Measurements from ENCODE around the gene ENPP6.
A peak's percentile ranks its signal among the peaks of the same experiment; 100 is the strongest.

DNA sequence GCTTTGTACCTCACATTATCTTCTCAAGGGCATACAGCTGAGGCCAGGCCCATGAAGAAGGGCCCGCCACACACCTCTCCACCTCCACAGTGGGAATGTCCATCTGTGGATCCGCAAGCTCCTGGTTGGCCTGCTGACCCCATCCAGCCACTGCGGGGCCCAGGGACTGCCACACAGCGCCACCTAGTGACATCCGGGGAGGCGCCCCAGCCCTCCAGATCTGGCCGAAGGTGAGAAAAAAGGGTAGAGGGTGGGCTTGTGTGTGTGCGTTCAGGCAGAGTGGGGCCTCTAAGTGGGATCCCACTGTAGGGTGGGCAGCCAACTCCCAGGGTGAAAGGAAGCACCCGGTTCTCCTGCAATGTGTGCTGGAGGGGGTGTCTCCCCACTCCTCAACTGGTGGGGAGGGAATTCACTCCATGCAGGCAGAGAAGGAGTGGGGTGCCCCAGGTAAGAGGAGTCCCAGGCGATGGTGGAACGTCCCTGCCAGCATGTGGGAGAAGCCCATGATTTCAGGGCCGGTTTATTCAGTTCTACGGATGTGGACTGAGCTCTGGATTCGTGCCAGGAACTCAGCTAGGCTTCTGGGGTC, 117.3 kb downstream of the ENPP6 start:
- TF ChIP-seq, protein P1, sequence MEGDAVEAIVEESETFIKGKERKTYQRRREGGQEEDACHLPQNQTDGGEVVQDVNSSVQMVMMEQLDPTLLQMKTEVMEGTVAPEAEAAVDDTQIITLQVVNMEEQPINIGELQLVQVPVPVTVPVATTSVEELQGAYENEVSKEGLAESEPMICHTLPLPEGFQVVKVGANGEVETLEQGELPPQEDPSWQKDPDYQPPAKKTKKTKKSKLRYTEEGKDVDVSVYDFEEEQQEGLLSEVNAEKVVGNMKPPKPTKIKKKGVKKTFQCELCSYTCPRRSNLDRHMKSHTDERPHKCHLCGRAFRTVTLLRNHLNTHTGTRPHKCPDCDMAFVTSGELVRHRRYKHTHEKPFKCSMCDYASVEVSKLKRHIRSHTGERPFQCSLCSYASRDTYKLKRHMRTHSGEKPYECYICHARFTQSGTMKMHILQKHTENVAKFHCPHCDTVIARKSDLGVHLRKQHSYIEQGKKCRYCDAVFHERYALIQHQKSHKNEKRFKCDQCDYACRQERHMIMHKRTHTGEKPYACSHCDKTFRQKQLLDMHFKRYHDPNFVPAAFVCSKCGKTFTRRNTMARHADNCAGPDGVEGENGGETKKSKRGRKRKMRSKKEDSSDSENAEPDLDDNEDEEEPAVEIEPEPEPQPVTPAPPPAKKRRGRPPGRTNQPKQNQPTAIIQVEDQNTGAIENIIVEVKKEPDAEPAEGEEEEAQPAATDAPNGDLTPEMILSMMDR (conservative IDR thresholded peaks at IDR 0.05; ENCODE audit: low read depth, low read length): peak; percentile 85
- TF ChIP-seq EZH2 (IDR thresholded peaks at IDR 0.05; ENCODE audit: low read length, unreplicated experiment): no peak
- TF ChIP-seq EZH2phosphoT487 (IDR thresholded peaks at IDR 0.05; ENCODE audit: borderline replicate concordance, low read length): no peak

Data from PC-3 (cell line).